GM12878 (cell line): ENCODE measurements around the gene FANCE. TPM values are rescaled to one million over a fixed set of nuclear protein-coding genes. Genes with fewer than 3 reads are reported as not detected.

ENCODE experiments used
- ATAC-seq: fragments of 200-7000 bp; cut with Tn5 transposase; 3 replicates; pipeline ENCODE4 v1.9.1; 2020; ENCODE audit warnings: mild to moderate bottlenecking, moderate library complexity
- BruUV-seq: library from RNA; stranded (reverse); fragments of 400-500 nt; replicated peaks from 2 replicates; lab custom pipeline; 2021; lab: Mats Ljungman, UMichigan
- CTCF ChIA-PET: fragments of 300-600 bp; sonication (Branson Sonifier 250); formaldehyde crosslinking; extraction: SDS; loops from one replicate; lab custom pipeline; 2021; ENCODE audit warnings: inconsistent platforms; lab: Yijun Ruan, JAX
- POLR2A ChIA-PET: fragments of 350-600 bp; formaldehyde crosslinking; extraction: SDS; loops from one replicate; lab custom pipeline; 2021; ENCODE audit warnings: inconsistent platforms; lab: Charles Lee
- RAD21 ChIA-PET: fragments of 300-600 bp; sonication (Branson Sonifier 250); formaldehyde crosslinking; loops from one replicate; lab custom pipeline; 2023; ENCODE audit warnings: antibody characterized with exemption; ENCODE audit not compliant: unreplicated experiment; lab: Charles Lee
- SMC1A ChIA-PET: fragments of 300-600 bp; sonication (Branson Sonifier 250); formaldehyde crosslinking; loops from one replicate; lab custom pipeline; 2023; ENCODE audit not compliant: unreplicated experiment, uncharacterized antibody; lab: Charles Lee
- DNase-seq: peaks from one replicate; pipeline ENCODE4 v3.0.0-alpha.2; 2011; ENCODE audit warnings: low read depth, low spot score
- FAIRE-seq: peaks from 3 replicates; lab custom pipeline; 2011; peaks lifted over from hg19 to GRCh38; lab: Jason Lieb, UNC
- H2AFZ ChIP-seq: 2 replicates; pipeline ENCODE4 v1.6.0; 2011; ENCODE audit warnings: low read depth, low read length, control low read depth; ENCODE audit not compliant: control insufficient read depth
- H3K27ac ChIP-seq: 2 replicates; pipeline ENCODE4 v1.5.1; 2011; ENCODE audit warnings: control low read depth; ENCODE audit not compliant: control insufficient read depth, insufficient read depth
- H3K27me3 ChIP-seq, 2 experiments: replicated peaks in 1 of 2; 2 replicates each; pipeline versions ENCODE4 v1.6.0 to v1.6.1; 2011; ENCODE audit warnings: low read length in 1 of 2; ENCODE audit not compliant: control insufficient read depth in 2 of 2, insufficient read depth in 2 of 2
- H3K36me3 ChIP-seq, 2 experiments: 2 replicates each; pipeline ENCODE4 v1.5.1; 2011; ENCODE audit warnings: low read length in 1 of 2; ENCODE audit not compliant: control insufficient read depth in 2 of 2, insufficient read depth in 2 of 2
- H3K4me1 ChIP-seq: 2 replicates; pipeline ENCODE4 v1.6.1; 2011; ENCODE audit warnings: mild to moderate bottlenecking, low read length, moderate library complexity, mixed read lengths; ENCODE audit not compliant: control insufficient read depth, insufficient read depth
- H3K4me2 ChIP-seq: 2 replicates; pipeline ENCODE4 v1.6.0; 2011; ENCODE audit warnings: control low read depth; ENCODE audit not compliant: control insufficient read depth, insufficient read depth
- H3K4me3 ChIP-seq: fragments of 200-600 bp; sonication (generic); 2 replicates; pipeline ENCODE4 v1.5.1; 2016
- H3K79me2 ChIP-seq: 2 replicates; pipeline ENCODE4 v1.6.0; 2011; ENCODE audit warnings: low read length; ENCODE audit not compliant: control insufficient read depth, insufficient read depth
- H3K9ac ChIP-seq: 2 replicates; pipeline ENCODE4 v1.8.0; 2011; ENCODE audit warnings: low read length, control low read depth, mixed read lengths; ENCODE audit not compliant: control insufficient read depth, insufficient read depth
- H3K9me3 ChIP-seq: replicated peaks from 3 replicates; pipeline ENCODE4 v1.5.1; 2011; ENCODE audit warnings: mild to moderate bottlenecking, low read length; ENCODE audit not compliant: control insufficient read depth, insufficient read depth
- H4K20me1 ChIP-seq: 2 replicates; pipeline ENCODE4 v1.6.0; 2011; ENCODE audit not compliant: control insufficient read depth, insufficient read depth
- CREM ChIP-seq: IDR thresholded peaks from 2 replicates; pipeline ENCODE4 v1.6.1; 2014; ENCODE audit warnings: antibody characterized with exemption, low read depth
- MXI1 ChIP-seq: fragments of 150-350 bp; IDR thresholded peaks from 2 replicates; pipeline ENCODE4 v1.6.1; 2011; ENCODE audit warnings: low read depth, mild to moderate bottlenecking, inconsistent platforms, low read length, improper control_type of control experiment
- WGBS: methylation state at CpG from one replicate; pipeline ENCODE4 v1.1.6; 2016; ENCODE audit warnings: low lambda C conversion rate; ENCODE audit not compliant: insufficient replicate concordance, insufficient coverage; ENCODE audit errors: missing lambda C conversion rate; 5-methylcytosine and 5-hydroxymethylcytosine counted together
- in situ Hi-C: fragments of 300-500 bp; cut with MboI; formaldehyde crosslinking; loops from 9 replicates; pipeline ENCODE4 v1.14.3; 2018; ENCODE audit warnings: mixed read lengths
- intact Hi-C: fragments of 100-400 bp; cut with micrococcal nuclease; formaldehyde crosslinking; loops from one replicate; pipeline ENCODE4 v1.14.2; 2022; ENCODE audit not compliant: unreplicated experiment
- polyA plus RNA-seq, 11 experiments: library from polyadenylated mRNA; depleted of rRNA in 4 of 11; unstranded in 6 of 11; stranded (reverse) in 5 of 11; fragments of >200 nt; fragmentation: Nextera tagmentation in 4 of 11; fragmentation: Illumina TruSeq in 1 of 11; extraction: Ambion mirVana in 4 of 11; extraction: Trizol in 1 of 11; gene quantifications; 1 replicate in 1 of 11; 2 replicates in 10 of 11; pipeline versions ENCODE4 v1.2.1 to v1.2.3, GENCODE V29; 2011 to 2016; ENCODE audit warnings: inconsistent platforms in 2 of 11, missing spikeins in 2 of 11, low read depth in 1 of 11
- total RNA-seq, 4 experiments: library from RNA; depleted of rRNA in 3 of 4; stranded (reverse); fragments of >200 nt in 3 of 4; fragmentation: Illumina TruSeq in 1 of 4; extraction: Trizol in 1 of 4; gene quantifications; 2 replicates each; pipeline versions ENCODE4 v1.2.1 to v1.2.3, GENCODE V29; 2013 to 2021
- TF ChIP-seq, protein P1 (sequence below): IDR thresholded peaks from 2 replicates; pipeline ENCODE4 v1.6.1; 2012; ENCODE audit warnings: improper control_type of control experiment, low read depth, low read length; ENCODE audit not compliant: insufficient replicate concordance

The FANCE gene
- total and polyA plus RNA-seq, 10 of the 15 experiments (the other 5 are each of a cell fraction or from before 2014, with no cell fraction given): 3.0 to 13.3 (median 8.1) TPM

- Histone ChIP-seq H3K27ac (no peak overlapping the region), H3K79me2 (no peaks in the 10 kb centered on the region), H4K20me1 (no peaks in the 10 kb centered on the region), H2AFZ (no peak overlapping the region), H3K9ac (no peak overlapping the region), H3K4me3 (no peak overlapping the region), H3K27me3 (no peaks in the 10 kb centered on the region), H3K4me1 (no peaks in the 10 kb centered on the region), H3K36me3 (no peaks in the 10 kb centered on the region), H3K4me2 (no peak overlapping the region), H3K9me3 (no peaks in the 10 kb centered on the region)
- ChIA-PET SMC1A (no interaction called here), RAD21 (no interaction called here), CTCF (interaction anchor here (1.1 kb wide), 1 partner anchor 230 kb away, joined by 3 read pairs; no protein-coding TSS in a partner anchor), POLR2A (no interaction called here)
- intact Hi-C loops: no loop called here
- no peak for FAIRE-seq
- ATAC-seq: no peak
- no peak for TF ChIP-seq CREM
- TF ChIP-seq MXI1: no peak
- TF ChIP-seq, protein P1, sequence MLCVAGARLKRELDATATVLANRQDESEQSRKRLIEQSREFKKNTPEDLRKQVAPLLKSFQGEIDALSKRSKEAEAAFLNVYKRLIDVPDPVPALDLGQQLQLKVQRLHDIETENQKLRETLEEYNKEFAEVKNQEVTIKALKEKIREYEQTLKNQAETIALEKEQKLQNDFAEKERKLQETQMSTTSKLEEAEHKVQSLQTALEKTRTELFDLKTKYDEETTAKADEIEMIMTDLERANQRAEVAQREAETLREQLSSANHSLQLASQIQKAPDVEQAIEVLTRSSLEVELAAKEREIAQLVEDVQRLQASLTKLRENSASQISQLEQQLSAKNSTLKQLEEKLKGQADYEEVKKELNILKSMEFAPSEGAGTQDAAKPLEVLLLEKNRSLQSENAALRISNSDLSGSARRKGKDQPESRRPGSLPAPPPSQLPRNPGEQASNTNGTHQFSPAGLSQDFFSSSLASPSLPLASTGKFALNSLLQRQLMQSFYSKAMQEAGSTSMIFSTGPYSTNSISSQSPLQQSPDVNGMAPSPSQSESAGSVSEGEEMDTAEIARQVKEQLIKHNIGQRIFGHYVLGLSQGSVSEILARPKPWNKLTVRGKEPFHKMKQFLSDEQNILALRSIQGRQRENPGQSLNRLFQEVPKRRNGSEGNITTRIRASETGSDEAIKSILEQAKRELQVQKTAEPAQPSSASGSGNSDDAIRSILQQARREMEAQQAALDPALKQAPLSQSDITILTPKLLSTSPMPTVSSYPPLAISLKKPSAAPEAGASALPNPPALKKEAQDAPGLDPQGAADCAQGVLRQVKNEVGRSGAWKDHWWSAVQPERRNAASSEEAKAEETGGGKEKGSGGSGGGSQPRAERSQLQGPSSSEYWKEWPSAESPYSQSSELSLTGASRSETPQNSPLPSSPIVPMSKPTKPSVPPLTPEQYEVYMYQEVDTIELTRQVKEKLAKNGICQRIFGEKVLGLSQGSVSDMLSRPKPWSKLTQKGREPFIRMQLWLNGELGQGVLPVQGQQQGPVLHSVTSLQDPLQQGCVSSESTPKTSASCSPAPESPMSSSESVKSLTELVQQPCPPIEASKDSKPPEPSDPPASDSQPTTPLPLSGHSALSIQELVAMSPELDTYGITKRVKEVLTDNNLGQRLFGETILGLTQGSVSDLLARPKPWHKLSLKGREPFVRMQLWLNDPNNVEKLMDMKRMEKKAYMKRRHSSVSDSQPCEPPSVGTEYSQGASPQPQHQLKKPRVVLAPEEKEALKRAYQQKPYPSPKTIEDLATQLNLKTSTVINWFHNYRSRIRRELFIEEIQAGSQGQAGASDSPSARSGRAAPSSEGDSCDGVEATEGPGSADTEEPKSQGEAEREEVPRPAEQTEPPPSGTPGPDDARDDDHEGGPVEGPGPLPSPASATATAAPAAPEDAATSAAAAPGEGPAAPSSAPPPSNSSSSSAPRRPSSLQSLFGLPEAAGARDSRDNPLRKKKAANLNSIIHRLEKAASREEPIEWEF: no peak
- no peak for DNase-seq
- in situ Hi-C loops: no loop called here
- whole genome bisulfite sequencing: 55% methylated on average over 16 of the region's 16 CpGs
- BruUV-seq: no TSS peak
These were observed 16.9 kb upstream of the FANCE start for GRCh38 chr6:35435074-35435837.
